ENCODE results near the gene SERPIND1.
"Not testable (repeated sequence)": the region's sequence is repeated elsewhere in the genome, so short reads cannot be mapped to it uniquely, and the experiment has no call there.

SERPIND1 gene

DNA sequence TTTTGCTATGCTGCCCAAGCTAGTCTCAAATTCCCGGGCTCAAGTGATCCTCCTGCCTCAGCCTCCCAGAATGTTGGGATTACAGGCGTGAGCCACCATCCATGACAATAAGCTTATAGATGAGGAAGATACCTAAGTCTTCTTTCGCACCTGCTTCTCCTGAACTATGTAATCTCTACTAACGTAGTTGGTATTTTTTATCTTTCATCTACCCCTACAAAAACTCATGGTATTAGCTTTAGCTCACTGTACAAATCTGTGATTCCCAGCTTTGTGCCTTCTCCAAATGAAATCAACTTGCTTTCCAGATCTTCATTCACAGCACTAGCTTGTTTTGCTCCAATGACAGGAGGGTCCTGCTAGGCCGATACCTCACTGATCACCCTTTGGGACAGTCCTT, 48.3 kb downstream of the SERPIND1 start:
- Histone ChIP-seq H3K79me2 (ENCODE audit: low read length) (no peaks in the 10 kb centered on the region), H3K4me1 (ENCODE audit: low read length) (no peaks in the 10 kb centered on the region), H3K4me2 (ENCODE audit: low read depth, low read length) (no peak overlapping the region), H2AFZ (ENCODE audit: low read length) (no peak overlapping the region), H3K4me3 (ENCODE audit: low read length) (no peak overlapping the region), H3K9me3 (replicated peaks; ENCODE audit: insufficient read depth, low read length) (no peaks in the 10 kb centered on the region), H4K20me1 (ENCODE audit: insufficient read depth, low read length) (no peaks in the 10 kb centered on the region), H3K9ac (ENCODE audit: low read length) (no peak overlapping the region), H3F3A (ENCODE audit: insufficient read depth, low read length) (no peaks in the 10 kb centered on the region), H3K9me2 (replicated peaks; ENCODE audit: insufficient read depth, low read length) (no peaks in the 10 kb centered on the region), H3K27ac (ENCODE audit: low read length) (no peak overlapping the region), H3K27me3 (replicated peaks; ENCODE audit: insufficient read depth, low read length) (no peaks in the 10 kb centered on the region), H3K36me3 (replicated peaks; ENCODE audit: insufficient read depth, low read length) (no peaks in the 10 kb centered on the region; the same call in 1 of the 2 replicates)
- DNase-seq = no peak
- TF ChIP-seq, protein P1, sequence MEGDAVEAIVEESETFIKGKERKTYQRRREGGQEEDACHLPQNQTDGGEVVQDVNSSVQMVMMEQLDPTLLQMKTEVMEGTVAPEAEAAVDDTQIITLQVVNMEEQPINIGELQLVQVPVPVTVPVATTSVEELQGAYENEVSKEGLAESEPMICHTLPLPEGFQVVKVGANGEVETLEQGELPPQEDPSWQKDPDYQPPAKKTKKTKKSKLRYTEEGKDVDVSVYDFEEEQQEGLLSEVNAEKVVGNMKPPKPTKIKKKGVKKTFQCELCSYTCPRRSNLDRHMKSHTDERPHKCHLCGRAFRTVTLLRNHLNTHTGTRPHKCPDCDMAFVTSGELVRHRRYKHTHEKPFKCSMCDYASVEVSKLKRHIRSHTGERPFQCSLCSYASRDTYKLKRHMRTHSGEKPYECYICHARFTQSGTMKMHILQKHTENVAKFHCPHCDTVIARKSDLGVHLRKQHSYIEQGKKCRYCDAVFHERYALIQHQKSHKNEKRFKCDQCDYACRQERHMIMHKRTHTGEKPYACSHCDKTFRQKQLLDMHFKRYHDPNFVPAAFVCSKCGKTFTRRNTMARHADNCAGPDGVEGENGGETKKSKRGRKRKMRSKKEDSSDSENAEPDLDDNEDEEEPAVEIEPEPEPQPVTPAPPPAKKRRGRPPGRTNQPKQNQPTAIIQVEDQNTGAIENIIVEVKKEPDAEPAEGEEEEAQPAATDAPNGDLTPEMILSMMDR (IDR thresholded peaks at IDR 0.05; ENCODE audit: low read length) = no peak
- no peak for TF ChIP-seq EZH2phosphoT487 (IDR thresholded peaks at IDR 0.05; ENCODE audit: low read length)
- TF ChIP-seq EZH2 (optimal IDR thresholded peaks at IDR 0.05; ENCODE audit: low read depth, low read length) = no peak

DNA sequence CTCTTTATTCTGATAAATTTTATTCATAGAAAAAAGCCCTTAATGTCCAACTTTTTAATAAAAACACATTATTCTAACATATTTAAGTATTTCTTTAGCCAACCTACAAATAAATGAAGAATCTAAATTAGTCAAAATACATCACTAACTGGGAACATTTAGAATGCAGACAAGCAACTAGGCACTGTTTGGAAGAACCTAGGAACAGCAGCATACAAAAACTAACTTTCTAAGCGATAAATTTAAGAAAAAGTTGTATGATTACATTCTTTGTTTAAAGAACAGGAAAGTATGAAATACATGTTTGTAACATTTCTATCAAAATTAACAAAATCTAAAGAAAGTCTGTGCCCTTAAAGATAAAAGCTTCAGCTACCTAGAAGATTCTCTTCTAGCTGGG, 49.4 kb downstream of the SERPIND1 start:
- Histone ChIP-seq H3K4me3 (ENCODE audit: low read length) (no peak overlapping the region), H3K27ac (ENCODE audit: low read length) (no peak overlapping the region), H3K36me3 (replicated peaks; ENCODE audit: insufficient read depth, low read length) (no peaks in the 10 kb centered on the region; the same call in 1 of the 2 replicates), H3K27me3 (replicated peaks; ENCODE audit: insufficient read depth, low read length) (no peaks in the 10 kb centered on the region), H3K9ac (ENCODE audit: low read length) (no peak overlapping the region), H3F3A (ENCODE audit: insufficient read depth, low read length) (no peaks in the 10 kb centered on the region), H4K20me1 (ENCODE audit: insufficient read depth, low read length) (no peaks in the 10 kb centered on the region), H3K79me2 (ENCODE audit: low read length) (no peaks in the 10 kb centered on the region), H3K9me3 (replicated peaks; ENCODE audit: insufficient read depth, low read length) (no peaks in the 10 kb centered on the region), H2AFZ (ENCODE audit: low read length) (no peak overlapping the region), H3K9me2 (replicated peaks; ENCODE audit: insufficient read depth, low read length) (no peaks in the 10 kb centered on the region), H3K4me2 (ENCODE audit: low read depth, low read length) (no peak overlapping the region), H3K4me1 (ENCODE audit: low read length) (no peaks in the 10 kb centered on the region)
- DNase-seq = no peak
- no peak for TF ChIP-seq EZH2 (optimal IDR thresholded peaks at IDR 0.05; ENCODE audit: low read depth, low read length)
- TF ChIP-seq, protein P1 (IDR thresholded peaks at IDR 0.05; ENCODE audit: low read length) = no peak
- no peak for TF ChIP-seq EZH2phosphoT487 (IDR thresholded peaks at IDR 0.05; ENCODE audit: low read length)

DNA sequence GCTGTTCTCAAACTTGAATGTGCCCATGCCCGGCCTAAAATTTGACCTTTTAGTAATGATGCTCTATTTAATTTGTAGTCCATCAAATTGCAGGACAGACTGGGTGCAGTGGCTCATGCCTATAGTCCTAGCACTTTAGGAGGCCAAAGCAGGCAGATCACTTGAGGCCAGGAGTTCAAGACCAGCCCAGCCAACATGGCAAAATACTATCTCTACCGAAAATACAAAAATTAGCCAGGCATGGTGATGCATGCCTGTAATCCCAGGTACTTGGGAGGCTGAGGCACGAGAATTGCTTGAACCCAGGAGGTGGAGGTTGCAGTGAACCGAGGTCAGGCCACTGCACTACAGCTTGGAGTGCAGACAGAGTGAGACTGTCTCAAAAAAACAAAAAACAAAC, 51.3 kb downstream of the SERPIND1 start:
- H3K4me1 ChIP-seq (ENCODE audit: low read length); H3F3A ChIP-seq (ENCODE audit: insufficient read depth, low read length); H3K27me3 ChIP-seq (replicated peaks; ENCODE audit: insufficient read depth, low read length); H2AFZ ChIP-seq (ENCODE audit: low read length); H3K79me2 ChIP-seq (ENCODE audit: low read length); H3K27ac ChIP-seq (ENCODE audit: low read length); H3K9me2 ChIP-seq (replicated peaks; ENCODE audit: insufficient read depth, low read length); H3K4me2 ChIP-seq (ENCODE audit: low read depth, low read length); DNase-seq; H3K9me3 ChIP-seq (replicated peaks; ENCODE audit: insufficient read depth, low read length); H3K9ac ChIP-seq (ENCODE audit: low read length); H4K20me1 ChIP-seq (ENCODE audit: insufficient read depth, low read length); H3K4me3 ChIP-seq (ENCODE audit: low read length); H3K36me3 ChIP-seq (replicated peaks; ENCODE audit: insufficient read depth, low read length): not testable (repeated sequence)

GRCh38 chr22:20825624-20826023, 51.7 kb downstream of the SERPIND1 start:
- Histone ChIP-seq H3K79me2 (ENCODE audit: low read length) (no peaks in the 10 kb centered on the region), H3K27ac (ENCODE audit: low read length) (no peak overlapping the region), H3K4me3 (ENCODE audit: low read length) (no peak overlapping the region), H3K4me1 (ENCODE audit: low read length) (no peaks in the 10 kb centered on the region), H3K36me3 (replicated peaks; ENCODE audit: insufficient read depth, low read length) (no peaks in the 10 kb centered on the region; the same call in 1 of the 2 replicates), H3K9me3 (replicated peaks; ENCODE audit: insufficient read depth, low read length) (no peaks in the 10 kb centered on the region), H3K9me2 (replicated peaks; ENCODE audit: insufficient read depth, low read length) (no peaks in the 10 kb centered on the region), H3K27me3 (replicated peaks; ENCODE audit: insufficient read depth, low read length) (no peaks in the 10 kb centered on the region), H3F3A (ENCODE audit: insufficient read depth, low read length) (no peaks in the 10 kb centered on the region), H4K20me1 (ENCODE audit: insufficient read depth, low read length) (no peaks in the 10 kb centered on the region), H3K9ac (ENCODE audit: low read length) (no peak overlapping the region), H2AFZ (ENCODE audit: low read length) (no peak overlapping the region), H3K4me2 (ENCODE audit: low read depth, low read length) (no peak overlapping the region)
- DNase-seq = no peak
- no peak for TF ChIP-seq EZH2phosphoT487 (IDR thresholded peaks at IDR 0.05; ENCODE audit: low read length)
- no peak for TF ChIP-seq EZH2 (optimal IDR thresholded peaks at IDR 0.05; ENCODE audit: low read depth, low read length)
- TF ChIP-seq, protein P1 (IDR thresholded peaks at IDR 0.05; ENCODE audit: low read length) = no peak

DNA sequence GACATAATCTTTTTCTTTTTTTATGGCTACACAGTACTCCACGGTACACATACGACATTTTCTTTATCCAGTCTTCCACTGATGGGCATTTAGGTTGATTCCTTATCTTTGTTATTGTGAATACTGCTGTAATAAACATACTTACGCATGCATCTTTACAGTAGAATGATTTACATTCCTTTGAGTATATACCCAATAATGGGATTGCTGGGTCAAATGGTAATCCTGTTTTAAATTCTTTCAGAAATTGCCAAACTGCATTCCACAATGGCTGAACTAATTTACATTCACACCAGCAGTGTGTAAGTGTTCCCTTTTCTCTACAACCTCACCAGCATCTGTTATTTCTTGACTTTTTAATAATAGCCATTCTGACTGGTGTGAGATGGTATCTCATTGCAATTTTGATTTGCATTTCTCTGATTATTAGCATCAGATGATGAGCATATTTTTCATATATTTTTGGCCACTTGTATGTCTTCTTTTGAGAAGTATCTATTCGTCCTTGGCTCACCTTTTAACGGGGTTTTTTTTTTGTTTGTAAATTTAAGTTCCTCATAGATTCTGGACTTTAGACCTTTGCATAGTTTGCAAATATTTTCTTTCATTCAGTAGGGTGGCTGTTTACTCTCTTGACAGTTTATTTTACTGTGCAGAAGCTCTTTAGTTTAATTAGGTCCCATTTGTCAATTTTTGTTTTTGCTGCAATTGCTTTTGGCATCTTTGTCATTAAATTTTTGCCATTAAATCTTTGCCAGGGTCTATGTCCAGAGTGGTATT, 52.6 kb downstream of the SERPIND1 start:
- not testable (repeated sequence) for H3K9me3 ChIP-seq (replicated peaks; ENCODE audit: insufficient read depth, low read length); H3K36me3 ChIP-seq (replicated peaks; ENCODE audit: insufficient read depth, low read length); H4K20me1 ChIP-seq (ENCODE audit: insufficient read depth, low read length); H2AFZ ChIP-seq (ENCODE audit: low read length); H3K27ac ChIP-seq (ENCODE audit: low read length); H3K27me3 ChIP-seq (replicated peaks; ENCODE audit: insufficient read depth, low read length); H3K9me2 ChIP-seq (replicated peaks; ENCODE audit: insufficient read depth, low read length); DNase-seq; H3K4me1 ChIP-seq (ENCODE audit: low read length); H3F3A ChIP-seq (ENCODE audit: insufficient read depth, low read length); H3K4me2 ChIP-seq (ENCODE audit: low read depth, low read length); H3K79me2 ChIP-seq (ENCODE audit: low read length); H3K4me3 ChIP-seq (ENCODE audit: low read length); H3K9ac ChIP-seq (ENCODE audit: low read length)
